ENCODE data around the gene GULP1.
"Not testable (repeated sequence)": the region's sequence is repeated elsewhere in the genome, so short reads cannot be mapped to it uniquely, and the experiment has no call there.

Gene GULP1

GRCh38 chr2:188527141-188527540 lies 235.5 kb downstream of the GULP1 start:
- no peak for DNase-seq (ENCODE audit: low read depth in 2 of 2)

DNA sequence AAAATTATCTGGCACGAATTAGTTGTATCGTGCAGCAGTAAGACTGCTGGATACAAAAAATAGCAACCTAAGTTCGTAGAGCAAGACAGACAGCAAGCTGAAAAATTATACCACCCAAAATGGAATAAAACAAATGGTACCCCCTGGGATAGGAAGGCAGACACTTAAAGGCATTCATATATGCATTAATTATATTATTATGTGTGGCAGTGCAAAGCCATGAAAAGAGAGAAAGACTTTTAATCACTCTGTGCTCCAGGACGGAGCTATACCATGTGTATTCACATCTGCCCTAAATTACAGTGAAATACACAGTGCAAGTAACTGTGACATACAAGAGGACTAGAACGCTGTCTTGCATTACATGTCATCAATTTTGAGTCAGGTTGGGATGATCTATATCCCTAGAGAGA lies 235.9 kb downstream of the GULP1 start:
- DNase-seq (ENCODE audit: low read depth in 2 of 2), result no peak

DNA sequence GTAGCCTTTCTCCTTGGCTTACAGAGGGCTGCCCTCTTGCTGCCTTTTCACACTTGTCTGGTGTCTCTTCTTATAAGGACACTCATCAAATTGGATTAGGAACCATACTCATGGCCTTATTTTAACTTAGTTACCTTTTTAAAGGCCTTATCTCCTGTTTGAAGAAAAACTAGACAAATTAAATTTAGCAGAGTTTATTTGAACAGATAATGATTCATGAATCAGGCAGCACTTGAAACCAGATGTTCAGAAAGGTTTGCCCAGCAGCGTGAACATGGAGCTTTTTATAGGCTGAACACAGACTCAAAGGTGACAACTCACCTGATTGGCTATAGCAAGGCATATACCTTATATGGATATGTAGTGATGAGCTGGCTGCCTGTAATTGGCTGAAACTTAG lies 238.0 kb downstream of the GULP1 start:
- DNase-seq (ENCODE audit: low read depth in 2 of 2), result no peak

GRCh38 chr2:188534875-188535274 lies 243.2 kb downstream of the GULP1 start:
- no peak for DNase-seq (ENCODE audit: low read depth in 2 of 2)

DNA sequence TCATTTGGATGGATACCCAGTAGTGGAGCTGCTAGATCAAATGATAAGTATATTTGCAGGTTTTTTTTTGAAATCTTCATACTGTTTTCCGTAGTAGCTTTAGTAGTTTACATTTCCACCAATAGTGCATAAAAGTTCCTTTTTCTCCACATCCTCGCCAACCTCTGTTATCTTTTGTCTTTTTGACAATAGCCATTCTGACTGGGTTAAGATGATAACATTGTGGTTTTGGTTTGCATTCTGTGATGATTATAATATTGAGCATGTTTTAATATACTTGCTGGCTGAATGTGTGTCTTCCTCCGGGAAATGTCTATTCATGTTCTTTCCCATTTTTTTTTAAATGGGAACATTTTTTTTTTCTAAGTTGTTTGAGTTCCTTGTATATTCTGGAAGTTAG lies 260.0 kb downstream of the GULP1 start:
- DNase-seq (ENCODE audit: low read depth in 2 of 2), result no peak

- no peak for DNase-seq (ENCODE audit: low read depth in 2 of 2)
These were observed 265.4 kb downstream of the GULP1 start for GRCh38 chr2:188557081-188557480.

DNA sequence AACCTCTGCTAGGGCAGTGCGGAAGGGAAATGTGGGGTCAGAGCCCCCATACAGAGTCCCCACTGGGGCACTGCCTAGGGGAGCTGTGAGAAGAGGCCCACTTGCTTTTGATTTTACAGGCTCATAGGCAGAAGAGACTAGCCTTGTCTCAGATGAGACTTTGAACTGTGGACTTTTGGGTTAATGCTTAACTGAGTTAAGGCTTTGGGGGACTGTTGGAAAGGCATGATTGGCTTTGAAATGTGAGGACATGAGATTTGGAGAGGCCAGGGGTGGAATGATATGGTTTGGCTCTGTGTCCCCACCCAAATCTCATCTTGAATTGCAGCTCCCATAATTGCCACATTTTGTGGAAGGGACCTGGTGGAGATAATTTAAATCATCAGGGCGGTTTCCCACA lies 267.8 kb downstream of the GULP1 start:
- DNase-seq (ENCODE audit: low read depth in 2 of 2), result not testable (repeated sequence)

DNA sequence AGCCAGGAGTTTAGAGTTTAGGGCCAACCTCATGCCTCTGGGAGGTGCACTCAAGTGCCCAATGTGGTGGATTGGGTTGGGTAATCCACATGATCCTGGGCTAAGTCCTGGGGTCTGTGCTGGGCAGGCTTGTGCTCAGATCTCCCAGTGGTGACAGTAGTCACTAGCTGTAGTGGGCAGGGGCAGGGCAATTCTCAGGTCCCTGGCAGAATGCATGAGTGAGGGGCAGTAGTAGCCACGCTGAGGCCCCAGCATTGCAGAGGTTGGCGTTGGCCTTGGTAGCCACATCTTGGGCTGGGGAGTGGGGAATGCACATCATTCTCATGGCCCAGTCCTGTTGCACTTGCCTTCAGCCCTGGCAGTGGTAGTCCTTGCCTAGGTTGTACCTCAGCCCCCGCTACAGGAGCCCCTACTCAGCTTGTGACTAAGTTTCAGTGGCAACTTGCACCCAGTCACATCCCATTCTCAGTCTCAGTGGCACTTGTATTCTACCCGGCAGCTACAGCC lies 269.9 kb downstream of the GULP1 start:
- DNase-seq (ENCODE audit: low read depth in 2 of 2), result no peak

DNA sequence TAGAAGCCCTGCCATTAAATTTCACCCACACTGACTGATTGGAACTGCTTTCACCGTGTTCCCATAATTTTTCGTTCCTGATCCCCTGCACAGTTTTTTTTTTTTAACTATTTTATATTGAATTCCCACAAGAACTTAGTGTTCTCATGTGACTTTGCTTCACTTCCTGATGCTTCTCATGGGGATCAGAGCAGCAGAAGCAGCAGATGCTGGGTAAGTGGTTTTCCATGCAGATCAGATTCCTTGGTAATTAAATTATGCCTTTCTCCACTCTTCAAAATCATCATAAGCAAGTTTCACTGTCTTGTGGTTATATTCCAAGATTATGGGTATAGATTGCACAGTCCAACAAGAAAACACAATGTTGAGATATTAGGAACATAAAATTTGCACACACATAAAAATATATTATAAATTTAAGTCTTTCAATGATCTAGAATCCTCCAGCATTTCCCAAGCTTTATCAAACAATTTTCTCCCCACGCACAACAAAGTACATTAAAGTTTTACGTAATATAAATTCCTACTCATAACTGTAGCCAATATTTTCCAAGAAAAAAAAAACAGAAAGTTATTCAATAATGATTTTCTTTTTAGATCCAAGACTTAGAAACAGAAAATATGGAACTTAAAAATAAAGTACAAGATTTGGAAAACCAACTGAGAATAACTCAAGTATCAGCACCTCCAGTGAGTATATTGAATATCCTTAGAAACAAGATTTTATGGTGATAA lies 277.9 kb downstream of the GULP1 start:
- no peak for DNase-seq (ENCODE audit: low read depth in 2 of 2)

GRCh38 chr2:188570370-188570769 lies 278.7 kb downstream of the GULP1 start:
- DNase-seq (ENCODE audit: low read depth in 2 of 2), result no peak

GRCh38 chr2:188571543-188572303 lies 280.0 kb downstream of the GULP1 start:
- no peak for DNase-seq (ENCODE audit: low read depth in 2 of 2)

- DNase-seq (ENCODE audit: low read depth in 2 of 2), result no peak
These were observed 280.9 kb downstream of the GULP1 start for GRCh38 chr2:188572592-188572991.

GRCh38 chr2:188573453-188573852 lies 281.8 kb downstream of the GULP1 start:
- DNase-seq (ENCODE audit: low read depth in 2 of 2), result no peak

DNA sequence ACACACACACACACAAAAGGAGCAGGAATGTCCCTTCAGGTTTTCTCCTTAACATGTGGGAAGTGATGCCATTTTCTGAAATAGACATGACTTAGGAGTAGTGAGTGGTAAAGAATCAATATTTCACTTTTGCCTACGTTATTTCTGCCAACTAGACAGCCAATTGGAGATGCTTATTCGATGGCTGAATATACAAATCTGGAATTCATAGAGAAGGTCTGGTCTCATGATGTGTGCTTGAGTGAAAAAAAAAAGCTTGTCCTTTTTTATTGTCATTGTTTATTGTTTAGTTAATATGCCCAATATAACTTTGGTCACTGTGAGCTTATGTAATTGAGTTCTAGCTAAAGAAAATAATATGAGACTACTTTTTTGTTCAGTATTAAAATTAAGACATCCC lies 284.3 kb downstream of the GULP1 start:
- no peak for DNase-seq (ENCODE audit: low read depth in 2 of 2)

GRCh38 chr2:188576651-188577050 lies 285.0 kb downstream of the GULP1 start:
- DNase-seq (ENCODE audit: low read depth in 2 of 2), result no peak

GRCh38 chr2:188577231-188577630 lies 285.6 kb downstream of the GULP1 start:
- no peak for DNase-seq (ENCODE audit: low read depth in 2 of 2)

DNA sequence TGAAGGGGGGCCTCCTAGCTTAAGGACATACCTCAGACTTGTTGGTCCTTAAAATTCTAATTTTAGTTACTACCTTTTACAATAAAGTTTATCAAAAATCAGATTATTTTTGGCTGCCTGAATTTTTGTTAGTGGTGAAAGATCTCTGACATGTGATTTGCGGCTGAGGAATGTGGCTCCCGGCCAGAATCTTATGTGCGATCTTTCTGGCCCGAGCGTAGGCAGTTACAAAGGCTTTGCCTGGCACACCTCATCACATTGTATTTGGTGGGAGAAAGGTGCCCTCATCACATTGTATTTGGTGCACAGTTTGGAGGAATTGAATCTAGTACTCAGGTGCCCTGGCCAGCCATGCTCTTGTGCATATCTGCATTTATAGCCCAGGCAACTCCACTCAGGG lies 289.1 kb downstream of the GULP1 start:
- no peak for DNase-seq (ENCODE audit: low read depth in 2 of 2)

DNA sequence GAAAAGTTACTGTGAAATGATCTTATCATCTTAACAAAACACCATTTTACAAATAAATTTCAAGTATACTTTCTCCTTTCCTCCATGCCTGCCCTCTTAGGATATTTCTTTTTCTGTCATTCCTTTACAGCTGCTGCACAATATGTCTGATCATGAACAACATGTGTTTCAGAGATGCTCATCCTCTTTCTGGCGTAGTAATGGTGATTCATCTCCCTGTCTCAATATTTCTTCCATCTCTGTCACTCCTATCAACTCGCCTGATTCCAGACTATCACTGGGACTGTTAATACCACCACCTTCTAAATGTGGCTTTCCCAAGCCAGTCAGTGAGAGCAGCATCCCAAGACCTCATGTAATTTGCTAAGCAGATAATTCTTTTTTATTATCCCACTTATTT lies 290.5 kb downstream of the GULP1 start:
- DNase-seq (ENCODE audit: low read depth in 2 of 2), result no peak

GRCh38 chr2:188588235-188588634 lies 296.6 kb downstream of the GULP1 start:
- no peak for DNase-seq (ENCODE audit: low read depth in 2 of 2)

DNA sequence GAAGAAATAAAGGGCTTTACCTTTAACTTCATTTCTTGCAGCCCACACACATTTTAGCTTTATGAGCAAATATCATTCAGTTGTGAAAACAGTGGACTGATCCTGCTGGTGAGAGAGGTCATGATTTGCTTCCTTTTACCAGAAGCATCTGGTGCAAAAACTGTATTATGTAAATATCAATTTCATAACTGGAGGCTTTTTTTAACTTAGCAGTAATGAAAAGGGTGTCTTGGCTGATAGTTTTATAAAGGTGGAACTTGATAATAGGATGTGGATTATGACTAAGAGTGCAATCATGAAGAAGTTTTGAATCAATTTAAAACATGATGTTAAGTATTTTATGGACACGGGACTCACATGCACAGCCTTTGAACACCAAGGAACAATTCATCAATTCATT lies 304.4 kb downstream of the GULP1 start:
- no peak for DNase-seq (ENCODE audit: low read depth in 2 of 2)

DNA sequence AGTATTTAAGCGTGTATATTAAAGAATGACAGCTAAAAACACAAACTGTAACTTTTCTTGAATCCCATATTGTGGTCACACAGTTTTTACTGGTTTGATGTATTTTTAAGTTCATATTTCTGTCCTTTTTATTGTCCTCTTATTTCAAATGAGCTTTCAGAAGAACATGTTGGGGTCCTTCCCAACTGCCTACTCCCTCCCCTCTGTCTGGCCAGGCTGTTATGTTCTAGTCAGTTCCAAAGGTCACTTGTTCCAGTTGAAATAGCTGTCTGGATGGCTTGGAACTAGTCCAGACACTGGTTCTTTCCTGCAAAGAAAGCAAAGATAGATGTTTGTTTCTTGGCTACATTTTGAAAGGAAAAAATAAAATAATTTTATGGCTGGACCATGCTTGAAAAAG lies 306.9 kb downstream of the GULP1 start:
- DNase-seq (ENCODE audit: low read depth in 2 of 2), result no peak

GRCh38 chr2:188599140-188599539 lies 307.5 kb downstream of the GULP1 start:
- DNase-seq (ENCODE audit: low read depth in 2 of 2), result no peak

DNA sequence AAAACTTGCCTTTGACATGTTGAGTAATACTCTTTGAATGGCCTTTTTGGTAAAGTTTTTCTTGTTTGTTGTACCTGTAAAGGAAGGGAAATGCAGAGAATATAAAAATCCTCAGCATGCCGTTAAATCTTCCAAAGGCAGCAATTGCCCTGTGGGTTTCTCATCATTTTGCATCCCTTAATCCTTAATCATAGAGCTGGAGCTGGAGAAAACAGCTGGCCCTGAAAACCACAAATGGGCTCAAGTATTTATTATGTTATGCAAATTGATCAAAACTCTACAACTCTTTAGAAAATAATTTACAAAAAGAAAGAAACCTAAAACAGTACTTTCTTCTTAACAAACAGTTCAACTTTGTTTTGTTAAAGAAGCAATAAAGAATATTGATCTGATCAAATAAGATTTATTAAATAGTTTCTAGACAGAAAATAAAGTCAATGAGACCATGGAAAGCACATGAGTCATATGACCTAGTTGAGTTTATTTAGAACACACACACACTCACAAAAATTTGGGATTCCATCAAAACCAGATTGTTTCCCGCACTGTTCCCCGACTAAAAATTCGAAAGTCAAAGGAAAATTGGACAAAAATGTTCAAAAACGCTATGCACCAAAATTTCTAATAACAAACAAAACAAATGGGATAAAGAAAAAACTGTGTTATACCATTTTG lies 309.0 kb downstream of the GULP1 start:
- DNase-seq (ENCODE audit: low read depth in 2 of 2), result no peak
